Ishikawa (cell line): ENCODE measurements around the gene PDSS2.

Experiments used
- CEBPB ChIP-seq: IDR thresholded peaks from 2 replicates; pipeline ENCODE4 v1.6.1; 2012
- CREB1 ChIP-seq: IDR thresholded peaks from 2 replicates; pipeline ENCODE4 v1.6.1; 2012; ENCODE audit warnings: low read depth
- EGR1 ChIP-seq: IDR thresholded peaks from 2 replicates; pipeline ENCODE4 v1.6.1; 2012
- EP300 ChIP-seq: IDR thresholded peaks from 2 replicates; pipeline ENCODE4 v1.6.1; 2012; ENCODE audit warnings: borderline replicate concordance
- FOXM1 ChIP-seq: IDR thresholded peaks from 2 replicates; pipeline ENCODE4 v1.6.1; 2012; ENCODE audit warnings: low read depth, borderline replicate concordance
- NFIC ChIP-seq: IDR thresholded peaks from 2 replicates; pipeline ENCODE4 v1.6.1; 2012
- RAD21 ChIP-seq: IDR thresholded peaks from 2 replicates; pipeline ENCODE4 v1.6.1; 2012; ENCODE audit warnings: low read depth
- REST ChIP-seq: IDR thresholded peaks from 2 replicates; pipeline ENCODE4 v1.6.1; 2012; ENCODE audit warnings: low read depth, mild to moderate bottlenecking
- TAF1 ChIP-seq: IDR thresholded peaks from 2 replicates; pipeline ENCODE4 v1.6.1; 2012; ENCODE audit warnings: low read depth, mild to moderate bottlenecking
- TCF12 ChIP-seq: IDR thresholded peaks from 2 replicates; pipeline ENCODE4 v1.6.1; 2012; ENCODE audit warnings: low read depth
- TEAD4 ChIP-seq: IDR thresholded peaks from 2 replicates; pipeline ENCODE4 v1.6.1; 2012
- USF1 ChIP-seq: IDR thresholded peaks from 2 replicates; pipeline ENCODE4 v1.6.1; 2012
- YY1 ChIP-seq: IDR thresholded peaks from 2 replicates; pipeline ENCODE4 v1.6.1; 2012; ENCODE audit warnings: low read depth
- ZBTB7A ChIP-seq: IDR thresholded peaks from 2 replicates; pipeline ENCODE4 v1.6.1; 2012; ENCODE audit warnings: low read depth
- TF ChIP-seq, protein P1 (sequence below): IDR thresholded peaks from 2 replicates; pipeline ENCODE4 v1.6.1; 2012

The PDSS2 gene

DNA sequence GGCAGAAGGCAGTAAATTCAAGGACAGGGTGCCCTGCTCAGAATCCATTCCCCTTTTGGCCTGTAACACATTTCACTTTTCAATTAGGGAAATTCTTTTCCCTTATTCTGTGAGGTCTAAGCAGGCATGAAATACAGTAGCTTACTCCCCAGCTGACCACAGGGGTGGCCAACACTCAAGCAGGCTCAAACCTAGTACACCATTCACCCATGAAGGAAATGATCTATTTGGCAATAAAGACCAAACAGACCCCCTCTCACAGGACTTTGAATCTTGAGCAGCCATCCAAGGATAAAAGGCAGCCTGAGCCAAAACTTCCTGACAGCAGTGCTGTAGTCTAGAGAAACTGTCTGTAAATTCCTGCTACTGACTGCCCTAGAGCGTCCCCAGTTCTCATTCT is 17.7 kb downstream of the PDSS2 start:
- TF ChIP-seq RAD21 = no peak
- no peak for TF ChIP-seq REST
- no peak for TF ChIP-seq CEBPB
- TF ChIP-seq EP300 = no peak
- TF ChIP-seq FOXM1 = no peak
- TF ChIP-seq TEAD4 = no peak
- no peak for TF ChIP-seq CREB1
- no peak for TF ChIP-seq TCF12
- TF ChIP-seq YY1 = no peak
- TF ChIP-seq ZBTB7A = no peak
- no peak for TF ChIP-seq USF1

GRCh38 chr6:107440936-107441335 is 18.4 kb downstream of the PDSS2 start:
- no peak for TF ChIP-seq EGR1
- no peak for TF ChIP-seq TAF1
- no peak for TF ChIP-seq TCF12
- TF ChIP-seq YY1 = no peak
- no peak for TF ChIP-seq NFIC
- TF ChIP-seq FOXM1 = no peak
- TF ChIP-seq CEBPB = no peak
- no peak for TF ChIP-seq EP300
- no peak for TF ChIP-seq CREB1
- TF ChIP-seq USF1 = no peak
- no peak for TF ChIP-seq RAD21
- TF ChIP-seq, protein P1, sequence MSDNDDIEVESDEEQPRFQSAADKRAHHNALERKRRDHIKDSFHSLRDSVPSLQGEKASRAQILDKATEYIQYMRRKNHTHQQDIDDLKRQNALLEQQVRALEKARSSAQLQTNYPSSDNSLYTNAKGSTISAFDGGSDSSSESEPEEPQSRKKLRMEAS = no peak
- no peak for TF ChIP-seq TEAD4
- TF ChIP-seq REST = no peak

GRCh38 chr6:107439406-107439805 is 20.0 kb downstream of the PDSS2 start:
- TF ChIP-seq CREB1 (no peak), NFIC (no peak), TEAD4 (no peak), ZBTB7A (no peak)

DNA sequence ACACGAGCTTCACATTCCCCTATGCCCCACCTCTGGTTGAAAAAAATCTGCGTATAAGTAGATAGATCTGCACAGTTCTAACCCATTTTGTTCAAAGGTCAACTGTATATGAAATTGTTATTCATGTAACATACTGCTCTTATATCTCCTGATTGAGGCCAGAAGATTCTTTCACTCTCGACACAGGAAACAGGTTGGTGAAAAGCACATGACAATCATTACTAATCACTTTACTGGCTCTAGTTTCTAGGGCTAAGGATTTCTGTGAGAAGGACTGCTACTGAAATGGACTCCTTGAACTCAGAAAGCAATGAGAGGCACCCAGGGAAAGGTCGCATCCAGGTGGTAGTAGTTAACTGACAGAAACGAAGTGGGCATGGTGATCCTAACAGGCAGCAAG is 21.7 kb downstream of the PDSS2 start:
- TF ChIP-seq REST (no peak), USF1 (no peak), CEBPB (no peak), TCF12 (no peak), EGR1 (no peak), NFIC (no peak), TEAD4 (no peak), CREB1 (no peak), TAF1 (no peak), RAD21 (no peak), FOXM1 (no peak), YY1 (no peak), EP300 (no peak), ZBTB7A (no peak)
- TF ChIP-seq, protein P1 = no peak
